Testis (tissue), 5 donors: ENCODE data around the gene PAPOLA. TPM values are rescaled to one million over a fixed set of nuclear protein-coding genes. Genes with fewer than 3 reads are reported as not detected.

ENCODE experiments used
- DNase-seq: peaks from one replicate; pipeline ENCODE4 v3.0.0-alpha.2; 2019
- H3K27ac ChIP-seq, 2 donors: fragments of 200-600 bp; sonication (generic); one replicate each; pipeline ENCODE4 v1.5.1; 2019
- H3K27me3 ChIP-seq: fragments of 200-600 bp; sonication (generic); one replicate; pipeline ENCODE4 v1.5.1; 2019
- H3K36me3 ChIP-seq: fragments of 200-600 bp; sonication (generic); one replicate; pipeline ENCODE4 v1.5.1; 2017; ENCODE audit warnings: low read depth; ENCODE audit errors: missing control alignments
- H3K4me1 ChIP-seq: fragments of 200-600 bp; sonication (generic); one replicate; pipeline ENCODE4 v1.5.1; 2019
- H3K4me3 ChIP-seq, 2 donors: fragments of 200-600 bp; sonication (generic); one replicate each; pipeline ENCODE4 v1.5.1; 2017 to 2019
- H3K9me3 ChIP-seq: fragments of 200-600 bp; sonication (generic); one replicate; pipeline ENCODE4 v1.5.1; 2017
- POLR2A ChIP-seq: fragments of 450-650 bp; IDR thresholded peaks from one replicate; pipeline ENCODE4 v1.6.1; 2017; ENCODE audit warnings: antibody characterized with exemption, mild to moderate bottlenecking, moderate library complexity
- WGBS, 2 donors: methylation state at CpG; one replicate each; pipeline ENCODE4 v1.1.5; 2018; 5-methylcytosine and 5-hydroxymethylcytosine counted together
- intact Hi-C: fragments of 100-400 bp; cut with DNase I; formaldehyde crosslinking; loops from one replicate; pipeline ENCODE4 v1.15.1; 2023; ENCODE audit warnings: low total_unique reads
- long read RNA-seq, 2 donors: transcript quantifications; one replicate each; lab custom pipeline, GENCODE V29; 2026
- polyA plus RNA-seq: library from polyadenylated mRNA; stranded (reverse); fragments of 350-450 nt; fragmentation: Illumina TruSeq; extraction: RNeasy Lipid Tissue Mini Kit (QIAGEN cat#74804); gene quantifications from one replicate; pipeline ENCODE4 v1.2.3, GENCODE V29; 2014; ENCODE audit warnings: low read depth, low replicate concordance; ENCODE audit not compliant: insufficient read depth
- total RNA-seq, 2 donors: library from RNA; depleted of rRNA; stranded (reverse); fragments of >200 nt; gene quantifications; one replicate each; pipeline ENCODE4 v1.2.3, GENCODE V29; 2016
- TF ChIP-seq, protein P1 (sequence below), 3 experiments: fragments of 450-650 bp in 2 of 3; fragments of 200-600 bp in 1 of 3; sonication (generic) in 1 of 3; IDR thresholded peaks; one replicate each; pipeline ENCODE4 v1.5.1; 2016 to 2019; ENCODE audit warnings: antibody characterized with exemption in 3 of 3, mild to moderate bottlenecking in 2 of 3, moderate library complexity in 1 of 3

Gene PAPOLA
- total RNA-seq (100 to 1,000 TPM; 194 to 255 TPM), polyA plus RNA-seq (166 TPM)
- long read RNA-seq, donor 1, full-length matches to known transcripts, result 54 of 120 reads
- long read RNA-seq, donor 1, partial matches to known transcripts, result 66 of 120 reads
- long read RNA-seq, donor 1, other reads (novel, unspliced or antisense), result 0 of 120 reads
- long read RNA-seq, donor 2, full-length matches to known transcripts, result 28 of 94 reads
- long read RNA-seq, donor 2, partial matches to known transcripts, result 66 of 94 reads
- long read RNA-seq, donor 2, other reads (novel, unspliced or antisense), result 0 of 94 reads

DNA sequence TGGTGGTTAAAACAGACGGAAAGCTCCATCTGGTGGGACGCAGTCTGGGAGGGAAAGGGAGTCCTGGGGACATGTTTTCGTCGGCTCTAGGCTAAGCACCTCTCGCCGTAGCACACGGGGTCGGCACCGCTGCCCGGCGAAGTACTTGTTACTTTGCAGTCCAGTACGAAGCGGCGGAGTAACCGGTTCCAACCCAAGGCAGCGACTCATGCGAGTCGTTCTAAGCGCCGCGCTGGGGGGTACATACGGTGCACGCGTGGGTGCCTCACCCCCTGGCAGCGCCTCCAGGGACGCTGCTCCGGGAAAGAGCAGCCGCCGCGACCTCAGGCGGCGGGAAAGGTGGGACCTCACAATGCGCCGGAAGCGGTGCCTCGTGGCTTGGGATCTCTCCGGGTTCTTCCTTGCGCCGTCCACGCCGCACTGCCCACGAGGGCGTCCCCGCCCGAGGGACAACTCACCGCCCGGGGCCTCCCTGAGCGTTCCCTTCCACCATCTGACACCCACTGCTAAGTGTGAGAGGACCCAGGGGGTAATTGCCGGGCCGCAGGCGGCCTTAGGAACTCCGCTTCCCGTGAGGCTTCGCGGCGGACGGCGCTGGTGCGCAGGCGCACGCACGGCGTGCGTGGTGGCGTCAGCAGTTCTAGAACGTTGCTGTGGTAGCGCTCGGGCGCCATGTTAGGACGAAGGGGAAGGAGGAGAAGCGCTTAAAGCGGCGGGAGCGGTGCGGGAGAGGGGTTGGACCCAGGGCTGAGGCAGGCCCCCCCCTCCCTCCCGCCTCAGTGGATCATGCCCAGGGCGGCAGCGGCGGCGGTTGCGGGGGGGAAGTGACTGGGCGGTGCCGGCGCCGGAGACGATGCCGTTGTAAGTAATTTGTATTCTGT, at the start of gene PAPOLA:
Gene PAPOLA (plus strand): TSS at position 643 of the 881 bp plus-strand sequence. CDS start 211 bp downstream, at position 854.
- Histone ChIP-seq H3K4me1 (peaks cover 29% of the 10 kb centered on the region), H3K27me3 (no peaks in the 10 kb centered on the region), H3K9me3 (no peaks in the 10 kb centered on the region), H3K4me3 (peak within 1 kb of the TSS; percentile 98 to 99), H3K27ac (peak within 1 kb of the TSS; percentile 100), H3K36me3 (no peaks in the 10 kb centered on the region)
- intact Hi-C loops, result no loop called here
- DNase-seq, result peak; percentile 97
- TF ChIP-seq, protein P1, sequence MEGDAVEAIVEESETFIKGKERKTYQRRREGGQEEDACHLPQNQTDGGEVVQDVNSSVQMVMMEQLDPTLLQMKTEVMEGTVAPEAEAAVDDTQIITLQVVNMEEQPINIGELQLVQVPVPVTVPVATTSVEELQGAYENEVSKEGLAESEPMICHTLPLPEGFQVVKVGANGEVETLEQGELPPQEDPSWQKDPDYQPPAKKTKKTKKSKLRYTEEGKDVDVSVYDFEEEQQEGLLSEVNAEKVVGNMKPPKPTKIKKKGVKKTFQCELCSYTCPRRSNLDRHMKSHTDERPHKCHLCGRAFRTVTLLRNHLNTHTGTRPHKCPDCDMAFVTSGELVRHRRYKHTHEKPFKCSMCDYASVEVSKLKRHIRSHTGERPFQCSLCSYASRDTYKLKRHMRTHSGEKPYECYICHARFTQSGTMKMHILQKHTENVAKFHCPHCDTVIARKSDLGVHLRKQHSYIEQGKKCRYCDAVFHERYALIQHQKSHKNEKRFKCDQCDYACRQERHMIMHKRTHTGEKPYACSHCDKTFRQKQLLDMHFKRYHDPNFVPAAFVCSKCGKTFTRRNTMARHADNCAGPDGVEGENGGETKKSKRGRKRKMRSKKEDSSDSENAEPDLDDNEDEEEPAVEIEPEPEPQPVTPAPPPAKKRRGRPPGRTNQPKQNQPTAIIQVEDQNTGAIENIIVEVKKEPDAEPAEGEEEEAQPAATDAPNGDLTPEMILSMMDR (IDR thresholded peaks at IDR 0.05), result peak in 1 of 3 experiments; percentile 4
- peak; percentile 38 for TF ChIP-seq POLR2A
- WGBS, 2 donors, result 0 to 1% methylated on average over 29 to 87 of the region's 87 CpGs

DNA sequence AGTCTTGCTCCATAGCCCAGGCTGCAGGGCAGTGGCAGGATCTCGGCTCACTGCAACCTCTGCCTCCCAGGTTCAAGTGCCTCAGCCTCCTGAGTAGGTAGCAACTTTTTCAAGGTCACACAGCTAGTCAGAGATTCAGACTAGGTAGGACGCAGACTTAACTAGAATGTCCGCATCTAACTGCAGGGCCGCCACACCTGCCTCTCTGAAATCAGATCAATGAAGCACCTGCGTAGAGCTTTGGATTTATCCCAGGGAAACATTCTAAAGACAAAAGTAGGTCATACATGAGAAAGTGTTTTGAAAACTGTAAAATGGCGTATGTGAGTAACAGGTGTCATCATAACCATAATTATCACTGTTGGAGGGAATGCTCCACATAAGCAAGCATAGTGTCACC, 49.5 kb upstream of the PAPOLA start:
- intact Hi-C loops, result no loop called here
- no peaks in the 10 kb centered on the region for H3K36me3 ChIP-seq
- WGBS, 2 donors, result 81 to 91% methylated on average over 6 of the region's 6 CpGs
- TF ChIP-seq POLR2A, result no peak
- TF ChIP-seq, protein P1 (IDR thresholded peaks at IDR 0.05), result no peak
- H3K4me1 ChIP-seq, result no peaks in the 10 kb centered on the region
- no peaks in the 10 kb centered on the region for H3K9me3 ChIP-seq
- H3K4me3 ChIP-seq, result no peak overlapping the region
- no peaks in the 10 kb centered on the region for H3K27me3 ChIP-seq
- DNase-seq, result no peak
- H3K27ac ChIP-seq, result no peak overlapping the region

DNA sequence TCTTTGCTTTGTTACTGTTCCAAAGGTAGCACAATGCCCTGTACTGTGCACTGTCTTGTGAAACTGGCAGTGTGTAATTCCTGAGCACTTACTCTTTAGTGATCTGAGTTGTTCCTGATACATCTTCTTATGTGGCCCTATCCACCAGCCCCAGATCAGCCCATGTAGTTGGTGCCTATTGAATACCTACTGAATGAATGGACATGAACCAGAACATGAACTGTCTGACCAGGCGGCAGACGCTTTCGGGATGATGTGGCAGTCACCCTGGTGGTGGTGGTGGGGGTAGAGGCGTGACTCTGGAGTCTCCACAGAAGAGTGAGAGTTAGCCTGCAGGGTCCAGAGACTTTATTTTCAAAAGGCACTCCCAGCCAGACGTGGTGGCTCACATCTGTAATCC, 46.6 kb upstream of the PAPOLA start:
- no peak overlapping the region for H3K27ac ChIP-seq
- no peaks in the 10 kb centered on the region for H3K9me3 ChIP-seq
- H3K27me3 ChIP-seq, result no peaks in the 10 kb centered on the region
- intact Hi-C loops, result no loop called here
- no peak overlapping the region for H3K4me3 ChIP-seq
- no peak for DNase-seq
- no peaks in the 10 kb centered on the region for H3K36me3 ChIP-seq
- H3K4me1 ChIP-seq, result no peaks in the 10 kb centered on the region
- WGBS, 2 donors, result 90 to 96% methylated on average over 5 of the region's 5 CpGs
- TF ChIP-seq POLR2A, result no peak
- TF ChIP-seq, protein P1 (IDR thresholded peaks at IDR 0.05), result no peak

DNA sequence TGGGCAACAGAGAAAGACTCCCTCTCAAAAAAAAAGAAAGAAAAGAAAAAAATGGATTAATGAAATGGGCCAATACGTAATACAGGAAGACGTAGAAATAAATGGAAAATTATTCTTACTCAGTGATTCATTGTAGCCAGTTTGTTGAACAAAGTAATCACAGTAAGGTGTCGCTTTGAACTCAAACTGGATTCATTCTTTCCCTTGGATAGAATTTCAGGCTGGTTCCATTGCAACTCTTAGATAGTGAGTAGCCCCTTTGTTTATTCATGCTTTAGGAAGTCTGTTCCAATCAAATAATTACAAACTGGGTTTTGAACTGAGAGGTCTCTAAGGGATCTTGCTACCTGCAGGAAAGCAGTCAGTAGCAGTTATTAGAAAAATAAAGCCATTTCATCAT, 42.3 kb upstream of the PAPOLA start:
- WGBS, 2 donors, result 41 to 64% methylated on average over 3 of the region's 3 CpGs
- Histone ChIP-seq H3K27ac (no peak overlapping the region), H3K36me3 (no peaks in the 10 kb centered on the region), H3K4me3 (no peak overlapping the region), H3K9me3 (no peaks in the 10 kb centered on the region), H3K4me1 (no peaks in the 10 kb centered on the region), H3K27me3 (no peaks in the 10 kb centered on the region)
- TF ChIP-seq, protein P1 (IDR thresholded peaks at IDR 0.05), result no peak
- no peak for TF ChIP-seq POLR2A
- intact Hi-C loops, result no loop called here
- DNase-seq, result no peak
